ENCODE results near the gene EDEM2.
"Not testable (repeated sequence)": the region's sequence is repeated elsewhere in the genome, so short reads cannot be mapped to it uniquely, and the experiment has no call there.

Gene EDEM2

DNA sequence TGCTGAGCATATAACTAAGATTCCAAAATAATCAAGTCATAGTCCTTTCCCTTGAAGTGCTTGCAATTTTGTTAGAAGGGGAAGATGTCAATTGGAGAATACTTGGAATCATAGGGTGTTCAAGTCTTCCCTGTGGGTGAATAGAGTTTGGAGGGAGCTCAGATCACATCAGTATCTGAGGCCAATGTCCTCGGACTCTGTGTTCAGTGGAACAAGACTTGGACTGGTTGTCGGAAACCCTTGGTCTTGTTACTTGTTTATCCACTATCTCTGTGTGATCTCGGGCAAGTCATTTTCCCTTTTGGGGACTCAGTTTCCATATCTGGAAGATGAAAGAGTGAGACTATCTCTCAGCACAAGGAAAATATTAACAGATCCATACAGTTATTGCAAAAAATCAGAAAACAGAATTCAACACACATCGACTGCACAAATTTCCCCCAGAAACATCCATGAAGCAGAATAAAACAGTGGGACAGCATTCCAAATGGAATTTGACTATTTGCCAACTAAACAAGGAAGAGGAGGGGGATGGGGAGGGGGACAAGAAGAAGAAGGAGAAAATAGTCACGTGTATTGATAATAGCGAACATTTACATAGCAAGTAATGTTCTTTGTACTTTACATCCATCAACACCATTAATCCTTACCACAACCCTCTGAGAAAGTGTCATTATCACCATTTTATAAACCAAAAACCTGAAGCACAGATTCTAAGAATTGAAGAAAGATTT lies 3.9 kb upstream of the EDEM2 start:
- Histone ChIP-seq H3K9ac (ENCODE audit: low read depth in 1 of 2, low read length in 2 of 2) (no peak overlapping the region), H3K4me3 (ENCODE audit: low read depth in 1 of 2, low read length in 2 of 2) (no peak overlapping the region), H3K4me1 (ENCODE audit: control insufficient read depth in 1 of 2, insufficient read depth in 2 of 2, low read length in 2 of 2) (peaks cover 9 to 14% of the 10 kb centered on the region in 2 donors), H3K27me3 (ENCODE audit: control insufficient read depth in 1 of 2, insufficient read depth in 2 of 2, low read length in 2 of 2) (no peaks in the 10 kb centered on the region), H3K36me3 (ENCODE audit: control insufficient read depth in 1 of 2, insufficient read depth in 2 of 2, low read length in 2 of 2) (no peaks in the 10 kb centered on the region), H3K9me3 (ENCODE audit: control insufficient read depth in 1 of 2, low read length in 2 of 2) (no peaks in the 10 kb centered on the region), H3K27ac (ENCODE audit: low read depth, low read length) (no peak overlapping the region)

DNA sequence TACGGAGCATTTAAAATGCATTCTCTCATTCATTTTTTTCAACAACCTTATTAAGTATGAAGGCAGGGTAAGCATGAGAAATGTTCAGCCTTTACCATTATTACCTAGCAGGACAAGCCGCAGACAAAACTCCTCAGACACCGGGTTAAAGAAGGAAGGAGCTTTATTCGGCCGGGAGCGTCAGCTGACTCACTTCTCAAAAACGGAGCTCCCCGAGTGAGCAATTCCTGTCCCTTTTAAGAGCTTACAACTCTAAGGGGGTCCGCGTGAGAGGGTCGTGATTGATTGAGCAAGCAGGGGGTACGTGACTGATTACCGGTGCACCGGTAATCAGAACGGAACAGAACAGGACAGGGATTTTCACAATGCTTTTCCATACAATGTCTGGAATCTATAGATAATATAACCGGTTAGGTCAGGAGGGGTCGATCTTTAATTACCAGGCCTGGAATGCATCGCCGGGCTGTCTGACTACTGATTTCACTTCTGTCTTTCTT lies 487 bp upstream of the EDEM2 start:
- peak overlapping the region; percentile 98 to 99 for H3K4me3 ChIP-seq (ENCODE audit: low read depth in 1 of 2, low read length in 2 of 2)
- peaks cover 0 to 12% of the 10 kb centered on the region in 2 donors for H3K36me3 ChIP-seq (ENCODE audit: control insufficient read depth in 1 of 2, insufficient read depth in 2 of 2, low read length in 2 of 2)
- H3K9ac ChIP-seq (ENCODE audit: low read depth in 1 of 2, low read length in 2 of 2), result peak overlapping the region; percentile 84 to 94
- H3K4me1 ChIP-seq (ENCODE audit: control insufficient read depth in 1 of 2, insufficient read depth in 2 of 2, low read length in 2 of 2), result peaks cover 16 to 24% of the 10 kb centered on the region in 2 donors
- H3K27ac ChIP-seq (ENCODE audit: low read depth, low read length), result peak overlapping the region; percentile 70
- H3K27me3 ChIP-seq (ENCODE audit: control insufficient read depth in 1 of 2, insufficient read depth in 2 of 2, low read length in 2 of 2); H3K9me3 ChIP-seq (ENCODE audit: control insufficient read depth in 1 of 2, low read length in 2 of 2): not testable (repeated sequence)

GRCh38 chr20:35146299-35146919 lies 727 bp downstream of the EDEM2 start:
- H3K27ac ChIP-seq (ENCODE audit: low read depth, low read length), result peak overlapping the region; percentile 70
- peaks cover 2 to 24% of the 10 kb centered on the region in 2 donors for H3K36me3 ChIP-seq (ENCODE audit: control insufficient read depth in 1 of 2, insufficient read depth in 2 of 2, low read length in 2 of 2)
- H3K9ac ChIP-seq (ENCODE audit: low read depth in 1 of 2, low read length in 2 of 2), result peak overlapping the region; percentile 84 to 94
- H3K27me3 ChIP-seq (ENCODE audit: control insufficient read depth in 1 of 2, insufficient read depth in 2 of 2, low read length in 2 of 2), result no peaks in the 10 kb centered on the region
- H3K9me3 ChIP-seq (ENCODE audit: control insufficient read depth in 1 of 2, low read length in 2 of 2), result no peaks in the 10 kb centered on the region
- peak overlapping the region; percentile 98 to 99 for H3K4me3 ChIP-seq (ENCODE audit: low read depth in 1 of 2, low read length in 2 of 2)
- peaks cover 16 to 24% of the 10 kb centered on the region in 2 donors for H3K4me1 ChIP-seq (ENCODE audit: control insufficient read depth in 1 of 2, insufficient read depth in 2 of 2, low read length in 2 of 2)

DNA sequence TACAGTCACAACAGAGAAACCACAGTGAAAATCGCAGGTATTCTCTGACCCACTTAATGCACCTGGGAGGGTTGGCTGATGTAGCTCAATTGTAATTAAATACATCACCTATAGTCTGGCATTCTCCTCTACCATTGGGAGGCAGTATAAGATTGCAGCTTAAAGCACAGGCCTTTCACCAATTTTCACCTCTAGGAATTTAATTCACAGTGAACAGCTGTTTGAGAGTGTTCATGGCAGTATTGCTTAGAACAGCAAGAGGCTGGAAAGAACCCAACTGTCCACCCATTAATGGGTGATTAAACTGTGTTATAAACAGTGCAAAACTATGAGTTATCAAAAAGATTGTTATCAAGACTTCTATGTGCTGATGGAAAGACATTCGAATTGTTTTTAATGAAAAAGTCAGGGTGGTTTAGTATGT lies 2.0 kb downstream of the EDEM2 start:
- peaks cover 16 to 24% of the 10 kb centered on the region in 2 donors for H3K4me1 ChIP-seq (ENCODE audit: control insufficient read depth in 1 of 2, insufficient read depth in 2 of 2, low read length in 2 of 2)
- H3K9ac ChIP-seq (ENCODE audit: low read depth in 1 of 2, low read length in 2 of 2), result no peak overlapping the region
- H3K36me3 ChIP-seq (ENCODE audit: control insufficient read depth in 1 of 2, insufficient read depth in 2 of 2, low read length in 2 of 2), result peaks cover 5 to 36% of the 10 kb centered on the region in 2 donors
- H3K4me3 ChIP-seq (ENCODE audit: low read depth in 1 of 2, low read length in 2 of 2), result no peak overlapping the region
- H3K27me3 ChIP-seq (ENCODE audit: control insufficient read depth in 1 of 2, insufficient read depth in 2 of 2, low read length in 2 of 2), result no peaks in the 10 kb centered on the region
- no peak overlapping the region for H3K27ac ChIP-seq (ENCODE audit: low read depth, low read length)
- no peaks in the 10 kb centered on the region for H3K9me3 ChIP-seq (ENCODE audit: control insufficient read depth in 1 of 2, low read length in 2 of 2)

- Histone ChIP-seq H3K9ac (ENCODE audit: low read depth in 1 of 2, low read length in 2 of 2) (no peak overlapping the region), H3K4me3 (ENCODE audit: low read depth in 1 of 2, low read length in 2 of 2) (no peak overlapping the region), H3K27ac (ENCODE audit: low read depth, low read length) (no peak overlapping the region), H3K36me3 (ENCODE audit: control insufficient read depth in 1 of 2, insufficient read depth in 2 of 2, low read length in 2 of 2) (peaks cover 5 to 38% of the 10 kb centered on the region in 2 donors), H3K9me3 (ENCODE audit: control insufficient read depth in 1 of 2, low read length in 2 of 2) (no peaks in the 10 kb centered on the region), H3K4me1 (ENCODE audit: control insufficient read depth in 1 of 2, insufficient read depth in 2 of 2, low read length in 2 of 2) (peaks cover 16 to 24% of the 10 kb centered on the region in 2 donors), H3K27me3 (ENCODE audit: control insufficient read depth in 1 of 2, insufficient read depth in 2 of 2, low read length in 2 of 2) (no peaks in the 10 kb centered on the region)
Observed at GRCh38 chr20:35144694-35145093, 2.4 kb downstream of the EDEM2 start.

DNA sequence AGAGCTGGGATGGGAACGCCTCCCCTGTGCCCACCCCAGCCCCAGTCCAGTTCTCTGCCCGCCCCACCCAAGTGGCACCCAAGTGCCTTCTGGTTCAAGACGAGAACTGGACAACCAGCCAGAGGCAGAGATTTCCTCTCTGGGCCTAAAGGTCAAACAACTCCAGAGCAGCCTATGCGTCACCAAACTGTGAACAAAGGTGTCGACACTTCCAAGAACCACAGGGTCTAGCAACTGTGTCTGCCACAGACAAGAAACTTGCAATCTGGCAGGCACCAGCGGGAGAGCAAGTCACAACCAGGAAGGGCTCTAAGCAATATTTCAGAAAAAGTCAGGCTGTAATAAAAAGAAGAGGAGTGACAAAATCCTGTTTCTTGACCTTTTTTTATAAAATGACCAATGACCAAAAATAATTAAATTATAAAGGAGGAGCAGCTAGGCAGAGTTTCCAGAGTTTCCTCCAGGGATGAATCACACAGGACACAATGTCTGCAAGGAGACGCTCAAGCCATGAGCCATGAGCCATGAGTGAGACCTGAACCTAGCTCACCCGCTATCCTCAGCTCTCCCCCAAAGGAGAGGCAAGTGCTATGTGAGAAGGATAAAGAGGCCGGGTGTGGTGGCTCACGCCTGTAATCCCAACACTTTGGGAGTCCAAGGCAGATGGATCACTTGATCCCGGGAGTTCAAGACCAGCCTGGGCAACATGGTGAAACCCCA lies 11.1 kb downstream of the EDEM2 start:
- Histone ChIP-seq H3K36me3 (ENCODE audit: control insufficient read depth in 1 of 2, insufficient read depth in 2 of 2, low read length in 2 of 2) (peaks cover 33 to 76% of the 10 kb centered on the region in 2 donors), H3K27ac (ENCODE audit: low read depth, low read length) (no peak overlapping the region), H3K9ac (ENCODE audit: low read depth in 1 of 2, low read length in 2 of 2) (no peak overlapping the region), H3K4me1 (ENCODE audit: control insufficient read depth in 1 of 2, insufficient read depth in 2 of 2, low read length in 2 of 2) (no peaks in the 10 kb centered on the region), H3K9me3 (ENCODE audit: control insufficient read depth in 1 of 2, low read length in 2 of 2) (no peaks in the 10 kb centered on the region), H3K4me3 (ENCODE audit: low read depth in 1 of 2, low read length in 2 of 2) (no peak overlapping the region), H3K27me3 (ENCODE audit: control insufficient read depth in 1 of 2, insufficient read depth in 2 of 2, low read length in 2 of 2) (no peaks in the 10 kb centered on the region)

DNA sequence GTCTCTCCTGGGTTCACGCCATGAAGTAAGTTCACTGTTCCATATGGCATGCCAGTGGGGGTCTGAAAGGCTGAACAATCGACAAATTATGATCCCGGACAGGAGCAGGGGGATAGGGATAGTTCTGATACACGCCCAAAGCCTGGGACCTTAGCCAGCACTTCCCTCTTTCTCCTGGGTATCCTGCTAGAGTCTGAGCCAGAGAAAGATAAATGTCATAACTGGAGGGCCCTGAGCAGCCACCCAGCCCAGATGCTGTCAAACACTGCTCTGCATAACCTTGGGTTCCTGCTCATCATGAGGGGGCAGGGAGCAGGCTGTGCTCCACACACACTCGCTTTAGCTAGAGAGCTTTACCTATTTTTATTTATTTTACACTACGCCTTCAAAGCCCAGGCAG lies 12.3 kb downstream of the EDEM2 start:
- H3K27ac ChIP-seq (ENCODE audit: low read depth, low read length), result no peak overlapping the region
- H3K27me3 ChIP-seq (ENCODE audit: control insufficient read depth in 1 of 2, insufficient read depth in 2 of 2, low read length in 2 of 2), result no peaks in the 10 kb centered on the region
- no peak overlapping the region for H3K4me3 ChIP-seq (ENCODE audit: low read depth in 1 of 2, low read length in 2 of 2)
- H3K9me3 ChIP-seq (ENCODE audit: control insufficient read depth in 1 of 2, low read length in 2 of 2), result no peaks in the 10 kb centered on the region
- H3K36me3 ChIP-seq (ENCODE audit: control insufficient read depth in 1 of 2, insufficient read depth in 2 of 2, low read length in 2 of 2), result peaks cover 37 to 76% of the 10 kb centered on the region in 2 donors
- H3K9ac ChIP-seq (ENCODE audit: low read depth in 1 of 2, low read length in 2 of 2), result no peak overlapping the region
- no peaks in the 10 kb centered on the region for H3K4me1 ChIP-seq (ENCODE audit: control insufficient read depth in 1 of 2, insufficient read depth in 2 of 2, low read length in 2 of 2)

GRCh38 chr20:35134472-35134871 lies 12.7 kb downstream of the EDEM2 start:
- H3K4me3 ChIP-seq (ENCODE audit: low read depth in 1 of 2, low read length in 2 of 2), result no peak overlapping the region
- no peaks in the 10 kb centered on the region for H3K4me1 ChIP-seq (ENCODE audit: control insufficient read depth in 1 of 2, insufficient read depth in 2 of 2, low read length in 2 of 2)
- H3K27ac ChIP-seq (ENCODE audit: low read depth, low read length), result no peak overlapping the region
- H3K27me3 ChIP-seq (ENCODE audit: control insufficient read depth in 1 of 2, insufficient read depth in 2 of 2, low read length in 2 of 2), result no peaks in the 10 kb centered on the region
- no peaks in the 10 kb centered on the region for H3K9me3 ChIP-seq (ENCODE audit: control insufficient read depth in 1 of 2, low read length in 2 of 2)
- peaks cover 37 to 79% of the 10 kb centered on the region in 2 donors for H3K36me3 ChIP-seq (ENCODE audit: control insufficient read depth in 1 of 2, insufficient read depth in 2 of 2, low read length in 2 of 2)
- H3K9ac ChIP-seq (ENCODE audit: low read depth in 1 of 2, low read length in 2 of 2), result no peak overlapping the region

- Histone ChIP-seq H3K27ac (ENCODE audit: low read depth, low read length) (no peak overlapping the region), H3K4me1 (ENCODE audit: control insufficient read depth in 1 of 2, insufficient read depth in 2 of 2, low read length in 2 of 2) (no peaks in the 10 kb centered on the region), H3K36me3 (ENCODE audit: control insufficient read depth in 1 of 2, insufficient read depth in 2 of 2, low read length in 2 of 2) (peaks cover 37 to 79% of the 10 kb centered on the region in 2 donors), H3K27me3 (ENCODE audit: control insufficient read depth in 1 of 2, insufficient read depth in 2 of 2, low read length in 2 of 2) (no peaks in the 10 kb centered on the region), H3K9ac (ENCODE audit: low read depth in 1 of 2, low read length in 2 of 2) (no peak overlapping the region), H3K4me3 (ENCODE audit: low read depth in 1 of 2, low read length in 2 of 2) (no peak overlapping the region), H3K9me3 (ENCODE audit: control insufficient read depth in 1 of 2, low read length in 2 of 2) (no peaks in the 10 kb centered on the region)
Observed at GRCh38 chr20:35133735-35134134, 13.4 kb downstream of the EDEM2 start.

- Histone ChIP-seq H3K9me3 (ENCODE audit: control insufficient read depth in 1 of 2, low read length in 2 of 2) (no peaks in the 10 kb centered on the region), H3K36me3 (ENCODE audit: control insufficient read depth in 1 of 2, insufficient read depth in 2 of 2, low read length in 2 of 2) (peaks cover 35 to 81% of the 10 kb centered on the region in 2 donors), H3K27ac (ENCODE audit: low read depth, low read length) (no peak overlapping the region), H3K4me1 (ENCODE audit: control insufficient read depth in 1 of 2, insufficient read depth in 2 of 2, low read length in 2 of 2) (no peaks in the 10 kb centered on the region), H3K4me3 (ENCODE audit: low read depth in 1 of 2, low read length in 2 of 2) (no peak overlapping the region), H3K9ac (ENCODE audit: low read depth in 1 of 2, low read length in 2 of 2) (no peak overlapping the region), H3K27me3 (ENCODE audit: control insufficient read depth in 1 of 2, insufficient read depth in 2 of 2, low read length in 2 of 2) (no peaks in the 10 kb centered on the region)
Observed at GRCh38 chr20:35133031-35133430, 14.1 kb downstream of the EDEM2 start.

All from duodenal mucosa (tissue), 2 donors.